ENCODE data around the gene CCDC82.
A peak's percentile ranks its signal among the peaks of the same experiment; 100 is the strongest.
"Not testable (repeated sequence)": the region's sequence is repeated elsewhere in the genome, so short reads cannot be mapped to it uniquely, and the experiment has no call there.

The CCDC82 gene

GRCh38 chr11:96389720-96390487 lies at the start of gene CCDC82, which contains the start of gene JRKL:
CCDC82 (minus strand) TSS chr11:96389912; CDS start chr11:96384747, 5,165 bp downstream.
JRKL (plus strand) TSS chr11:96390013; CDS start chr11:96390650, 637 bp downstream.
- DNase-seq (ENCODE audit: low read depth in 2 of 2) = peak; percentile 95 to 99

- DNase-seq (ENCODE audit: low read depth in 2 of 2) = not testable (repeated sequence)
Observed at GRCh38 chr11:96432654-96433053, 42.9 kb upstream of the CCDC82 start.

- DNase-seq (ENCODE audit: low read depth in 2 of 2) = no peak
Observed at GRCh38 chr11:96430668-96431067, 41.0 kb upstream of the CCDC82 start.

DNA sequence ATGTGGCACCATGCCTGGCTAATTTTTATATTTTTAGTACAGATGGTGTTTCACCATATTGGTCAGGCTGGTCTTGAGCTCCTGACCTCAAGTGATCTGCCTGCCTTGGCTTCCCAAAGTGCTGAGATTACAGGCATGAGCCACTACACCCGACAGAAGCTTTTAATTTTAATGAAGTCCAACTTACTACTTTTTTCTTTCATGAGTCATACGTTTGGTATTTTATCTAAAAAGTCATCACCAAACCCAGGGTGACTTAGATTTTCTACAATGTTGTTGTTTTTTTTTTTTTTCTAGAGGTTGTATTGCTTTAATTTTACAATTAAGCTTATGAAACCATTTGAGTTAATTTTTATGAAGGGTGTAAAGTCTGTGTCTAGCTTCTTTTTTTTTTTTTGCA lies 35.0 kb upstream of the CCDC82 start:
- DNase-seq (ENCODE audit: low read depth in 2 of 2) = no peak

GRCh38 chr11:96413408-96413807 lies 23.7 kb upstream of the CCDC82 start:
- no peak for DNase-seq (ENCODE audit: low read depth in 2 of 2)

GRCh38 chr11:96412761-96413381 lies 23.2 kb upstream of the CCDC82 start:
- DNase-seq (ENCODE audit: low read depth in 2 of 2) = no peak

DNA sequence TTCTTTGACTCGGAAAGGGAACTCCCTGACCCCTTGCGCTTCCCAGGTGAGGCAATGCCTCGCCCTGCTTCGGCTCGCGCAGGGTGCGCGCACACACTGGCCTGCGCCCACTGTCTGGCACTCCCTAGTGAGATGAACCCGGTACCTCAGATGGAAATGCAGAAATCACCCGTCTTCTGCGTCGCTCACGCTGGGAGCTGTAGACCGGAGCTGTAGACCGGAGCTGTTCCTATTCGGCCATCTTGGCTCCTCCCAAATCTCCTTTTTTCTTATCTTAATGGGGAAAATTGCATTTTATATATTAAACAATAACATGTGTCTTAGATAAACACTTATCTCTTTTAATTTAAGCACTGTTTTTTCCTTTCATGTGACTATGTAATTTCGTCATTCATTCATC lies 21.7 kb upstream of the CCDC82 start:
- not testable (repeated sequence) for DNase-seq (ENCODE audit: low read depth in 2 of 2)

DNA sequence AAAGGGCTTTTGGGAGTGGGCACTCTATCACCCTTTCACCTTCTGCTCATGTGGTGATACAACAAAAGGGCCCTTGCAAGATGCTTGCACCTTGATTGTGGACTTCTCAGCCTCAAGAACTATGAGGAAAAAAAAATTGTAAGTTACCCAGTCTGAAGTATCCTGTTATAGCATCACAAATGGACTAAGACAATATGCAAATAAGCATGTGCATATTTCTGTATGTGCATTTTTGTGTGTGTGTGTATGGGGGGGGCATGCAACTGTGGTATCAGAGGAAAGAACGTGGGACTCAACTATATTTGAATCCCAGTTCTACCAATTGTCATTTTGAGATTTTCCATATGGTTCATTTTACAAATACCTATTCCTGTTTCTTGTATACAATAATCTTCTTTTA lies 11.0 kb upstream of the CCDC82 start:
- no peak for DNase-seq (ENCODE audit: low read depth in 2 of 2)

DNA sequence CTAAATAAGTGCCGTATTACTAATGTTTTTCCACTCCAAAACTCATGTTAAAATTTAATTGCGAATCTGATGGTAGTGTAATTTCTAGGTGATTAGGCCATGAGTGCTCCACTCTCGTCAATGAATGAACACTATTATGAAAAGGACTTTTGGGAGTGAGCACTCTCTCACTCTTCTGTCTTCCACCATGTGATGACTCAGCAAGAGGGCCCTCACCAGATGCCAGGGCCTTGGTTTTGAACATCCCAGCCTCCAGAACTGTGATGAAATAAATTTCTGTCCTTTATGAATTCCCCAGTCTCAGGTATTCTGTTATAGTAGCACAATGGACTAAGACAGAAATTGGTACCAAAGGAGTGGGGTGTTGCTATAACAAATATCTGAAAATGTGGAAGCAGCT lies 8.2 kb upstream of the CCDC82 start:
- no peak for DNase-seq (ENCODE audit: low read depth in 2 of 2)

- DNase-seq (ENCODE audit: low read depth in 2 of 2) = no peak
Observed at GRCh38 chr11:96396637-96397036, 6.9 kb upstream of the CCDC82 start.

GRCh38 chr11:96394773-96395172 lies 5.1 kb upstream of the CCDC82 start:
- DNase-seq (ENCODE audit: low read depth in 2 of 2) = no peak

DNA sequence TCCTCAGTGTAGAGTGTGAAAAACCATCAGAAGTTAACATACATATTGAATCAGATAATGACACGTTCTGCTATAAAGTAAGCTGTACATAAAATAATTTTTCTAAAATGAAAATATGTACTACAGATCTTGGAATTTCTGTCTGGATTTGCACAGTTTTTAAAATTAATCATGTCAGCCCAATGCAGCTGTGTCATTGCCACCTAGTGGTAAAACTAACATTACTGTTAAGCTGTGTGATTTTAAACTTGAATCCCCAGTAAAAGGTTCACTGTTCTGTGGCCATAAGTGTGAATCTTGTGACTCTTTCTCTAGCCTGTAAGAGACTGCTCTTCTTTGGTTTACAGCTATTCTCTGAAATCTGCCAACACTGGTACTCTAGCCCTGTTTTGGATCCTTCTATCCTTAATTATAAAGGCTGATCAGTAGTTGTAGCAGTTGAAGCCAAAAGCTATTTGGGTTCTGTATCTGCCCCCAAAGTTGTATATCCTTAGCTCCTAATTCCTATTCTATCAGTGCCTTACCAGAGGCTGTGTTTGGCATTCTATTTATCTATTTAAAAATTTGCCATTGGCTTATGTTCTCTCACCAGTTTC lies 4.1 kb upstream of the CCDC82 start:
- no peak for DNase-seq (ENCODE audit: low read depth in 2 of 2)

DNA sequence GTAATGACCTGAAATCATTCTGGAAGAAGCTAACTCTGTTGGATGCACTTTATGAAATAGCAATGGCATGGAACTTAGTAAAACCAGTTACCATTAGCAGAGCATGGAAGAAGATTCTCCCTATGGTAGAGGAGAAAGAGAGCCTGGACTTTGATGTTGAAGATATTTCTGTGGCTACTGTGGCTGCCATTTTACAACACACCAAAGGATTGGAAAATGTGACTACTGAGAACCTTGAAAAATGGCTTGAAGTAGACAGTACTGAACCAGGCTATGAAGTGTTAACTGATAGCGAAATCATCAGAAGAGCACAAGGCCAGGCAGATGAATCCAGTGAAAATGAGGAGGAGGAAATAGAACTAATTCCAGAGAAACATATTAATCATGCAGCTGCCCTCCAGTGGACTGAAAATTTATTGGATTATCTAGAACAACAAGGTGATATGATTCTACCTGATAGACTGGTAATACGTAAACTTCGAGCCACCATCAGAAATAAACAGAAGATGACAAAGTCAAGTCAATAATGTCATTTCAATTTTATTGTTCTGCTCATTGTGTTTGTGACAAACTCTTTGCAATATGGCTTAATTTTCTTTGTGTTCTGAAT lies 2.1 kb upstream of the CCDC82 start:
- DNase-seq (ENCODE audit: low read depth in 2 of 2) = no peak

GRCh38 chr11:96390488-96390792 lies 728 bp upstream of the CCDC82 start:
- DNase-seq (ENCODE audit: low read depth in 2 of 2) = no peak

DNA sequence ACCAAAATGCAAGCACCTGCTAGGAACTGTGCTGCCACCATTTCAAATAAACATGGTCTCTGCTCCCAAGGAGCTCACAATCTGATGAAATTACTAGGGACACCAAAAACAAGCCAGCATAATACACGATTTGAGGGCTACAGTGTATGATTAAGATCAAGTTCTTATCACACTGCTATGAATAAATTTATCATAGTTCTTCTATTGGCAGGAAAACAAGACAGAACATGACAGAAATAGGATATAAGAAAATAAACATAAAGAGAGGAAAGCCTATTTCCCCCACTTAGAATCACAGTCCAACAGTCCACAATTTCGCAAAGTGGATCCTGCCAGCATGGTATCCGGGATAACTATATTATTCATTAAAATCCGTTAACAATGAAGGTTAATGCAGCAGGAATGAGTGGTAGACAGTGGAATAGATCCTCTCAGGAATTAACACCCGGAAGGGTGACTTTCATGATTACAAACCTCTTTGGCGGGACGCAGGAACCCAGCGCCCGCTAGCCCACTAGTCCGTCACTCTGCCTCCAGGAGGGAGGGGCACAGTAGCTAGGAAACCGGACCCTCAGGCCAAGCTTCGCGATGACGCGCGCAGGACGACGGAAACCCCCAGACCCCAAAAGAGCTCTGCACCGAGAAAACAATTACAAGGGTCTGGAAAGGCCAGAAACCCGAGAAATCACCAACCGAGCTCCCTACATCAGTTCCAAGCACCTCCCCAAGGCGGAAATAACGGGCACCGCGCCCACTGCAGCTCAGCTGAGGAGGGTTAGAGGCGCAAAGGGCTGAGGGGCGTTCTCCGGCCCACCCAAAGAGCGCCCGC lies 607 bp downstream of the CCDC82 start:
- DNase-seq (ENCODE audit: low read depth in 2 of 2) = no peak

GRCh38 chr11:96385187-96385586 lies 4.5 kb downstream of the CCDC82 start:
- DNase-seq (ENCODE audit: low read depth in 2 of 2) = no peak

- DNase-seq (ENCODE audit: low read depth in 2 of 2) = no peak
Observed at GRCh38 chr11:96384156-96384555, 5.6 kb downstream of the CCDC82 start.

GRCh38 chr11:96376796-96377195 lies 12.9 kb downstream of the CCDC82 start:
- DNase-seq (ENCODE audit: low read depth in 2 of 2) = no peak

DNA sequence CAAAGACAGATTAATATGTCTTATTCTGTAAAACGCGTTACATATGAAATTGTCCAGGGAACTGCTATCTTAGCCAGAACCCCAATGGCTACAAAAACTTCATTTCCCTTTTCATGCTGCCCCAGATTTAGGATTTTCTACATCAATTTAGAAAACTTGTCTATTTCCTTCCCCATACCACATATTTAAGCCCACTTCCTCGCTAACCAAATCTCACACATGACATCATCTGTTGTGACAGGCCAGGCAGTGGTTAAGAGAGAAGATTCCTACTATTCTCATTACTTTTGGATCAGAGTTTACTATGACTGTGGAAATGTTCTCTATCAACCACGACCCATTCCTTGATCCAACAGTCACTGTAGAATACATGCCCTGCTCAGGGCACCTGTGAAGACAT lies 15.9 kb downstream of the CCDC82 start:
- DNase-seq (ENCODE audit: low read depth in 2 of 2) = no peak

DNA sequence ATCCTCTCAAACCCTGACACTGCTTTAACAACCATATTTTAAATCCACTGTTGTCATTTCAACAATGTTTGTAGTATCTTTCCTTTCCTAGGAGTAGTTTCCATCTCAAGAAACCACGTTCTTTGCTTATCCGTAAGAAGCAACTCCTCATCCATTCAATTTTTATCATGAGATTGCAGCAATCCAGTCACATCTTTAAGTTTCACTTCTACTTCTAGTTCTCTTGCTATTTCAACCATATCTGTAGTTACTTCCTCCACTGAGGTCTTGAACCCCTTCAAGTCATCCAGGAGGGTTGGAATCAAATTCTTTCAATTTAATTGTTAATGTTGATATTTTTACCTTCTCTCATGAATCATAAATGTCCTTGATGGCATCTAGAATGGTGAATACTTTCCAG lies 22.4 kb downstream of the CCDC82 start:
- DNase-seq (ENCODE audit: low read depth in 2 of 2) = no peak

DNA sequence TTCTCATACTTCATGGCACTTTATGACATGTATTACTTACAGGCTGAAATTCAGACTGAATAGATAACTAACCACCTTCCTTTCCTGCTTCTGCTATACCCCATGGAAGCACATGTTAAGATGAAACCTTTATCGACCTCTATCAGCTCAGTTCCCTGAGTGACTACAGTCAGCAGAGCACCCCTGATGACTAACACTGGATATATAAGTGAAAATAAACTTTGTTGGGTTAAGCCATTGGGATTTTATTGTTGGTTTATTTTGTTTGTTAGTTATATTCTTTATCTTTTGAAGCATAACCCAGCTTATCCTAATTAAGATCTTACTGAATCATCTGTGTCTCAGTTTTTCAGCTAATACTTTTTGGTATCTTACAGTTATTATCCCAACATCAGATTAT lies 23.7 kb downstream of the CCDC82 start:
- no peak for DNase-seq (ENCODE audit: low read depth in 2 of 2)

- DNase-seq (ENCODE audit: low read depth in 2 of 2) = no peak
Observed at GRCh38 chr11:96365493-96365892, 24.2 kb downstream of the CCDC82 start.

All from stimulated activated CD4-positive, alpha-beta T cell treated with anti-CD3 and anti-CD28 coated beads, Interleukin-1b, Interleukin-23, amount 100 ng/mL, for 1 hour (primary cell).